ENCODE measurements around the gene DBT. TPM values are rescaled to one million over a fixed set of nuclear protein-coding genes. Genes with fewer than 3 reads are reported as not detected.
"Not testable (repeated sequence)": the region's sequence is repeated elsewhere in the genome, so short reads cannot be mapped to it uniquely, and the experiment has no call there.

The DBT gene
- polyA plus RNA-seq (ENCODE audit: insufficient read length in 4 of 4) = 10 to 100 TPM; 19.7 to 27.6 (median 24.3) TPM

DNA sequence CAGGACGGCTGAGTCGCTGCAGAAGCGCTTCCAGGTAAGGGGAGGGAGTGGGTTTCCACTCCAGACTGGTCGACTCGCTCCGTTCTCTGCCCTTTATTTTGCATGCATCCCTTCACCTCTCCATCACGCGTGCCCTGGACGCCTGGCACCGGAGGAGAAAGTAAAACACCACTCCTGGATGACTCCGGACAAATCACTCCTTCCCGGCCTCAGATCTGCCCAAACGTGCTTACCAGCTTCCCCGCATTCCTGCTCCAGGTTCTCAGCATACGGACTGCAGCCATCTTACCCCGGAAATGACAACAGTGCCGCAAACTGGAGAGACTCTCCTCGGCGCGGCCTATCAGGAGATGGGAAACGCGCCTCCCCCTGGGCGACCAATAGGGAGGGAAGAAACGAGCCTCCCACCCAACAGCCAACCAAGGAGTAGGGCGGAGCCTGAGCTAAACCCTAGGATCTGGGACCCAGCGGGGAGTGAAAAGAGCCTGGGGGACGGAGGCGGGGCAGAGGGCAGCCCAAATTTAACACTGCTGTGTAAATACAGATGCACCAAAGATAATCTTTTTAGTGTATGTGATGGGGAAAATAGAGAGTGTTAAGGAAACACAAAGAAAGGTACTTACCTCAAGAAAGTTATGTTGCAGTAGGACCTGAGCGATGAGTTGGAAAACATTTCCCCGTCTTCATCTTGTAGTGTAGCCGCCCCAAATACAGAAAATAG is at the start of gene DBT:
DBT (minus strand) TSS at position 298 of the 721 bp plus-strand sequence; CDS start at position 284, 14 bp downstream.
- DNase-seq (ENCODE audit: low read depth in 4 of 4, low spot score in 2 of 4) = peak; percentile 87 to 94 (median 88)

DNA sequence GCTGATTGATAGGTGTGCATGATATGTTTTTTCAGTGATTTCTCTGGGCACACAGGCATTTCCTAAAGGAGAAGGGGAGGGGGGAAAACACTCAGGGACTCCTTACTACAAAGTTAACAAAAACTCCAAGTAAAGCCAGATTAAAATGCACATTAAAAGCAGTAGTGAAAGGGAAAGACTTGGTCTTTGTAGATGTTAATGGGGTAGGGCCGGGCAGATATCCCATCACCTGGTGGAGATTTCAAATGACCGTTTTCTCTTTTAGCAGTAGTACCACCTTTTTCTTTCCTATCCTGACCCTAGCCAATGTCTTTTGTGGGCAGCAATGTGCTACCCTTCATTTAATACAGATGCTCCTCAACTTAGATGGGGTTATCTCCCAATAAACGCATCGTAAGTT is 48.9 kb upstream of the DBT start:
- DNase-seq (ENCODE audit: low read depth in 4 of 4, low spot score in 2 of 4) = no peak

DNA sequence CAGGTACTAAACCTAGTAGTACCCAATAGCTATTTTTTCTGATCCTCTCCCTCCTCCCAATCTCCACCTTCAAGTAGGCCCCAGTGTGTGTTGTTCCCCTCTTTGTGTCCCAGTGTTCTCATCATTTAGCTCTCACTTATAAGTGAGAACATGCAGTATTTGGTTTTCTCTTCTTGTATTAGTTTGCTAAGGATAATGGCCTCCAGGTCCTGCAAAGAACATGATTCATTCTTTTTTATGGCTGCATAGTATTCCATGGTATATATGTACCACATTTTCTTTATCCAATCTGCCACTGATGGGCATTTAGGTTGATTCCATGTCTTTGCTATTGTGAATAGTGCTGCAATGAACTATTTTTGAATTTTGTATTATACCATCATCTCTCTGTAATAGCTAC is 47.4 kb upstream of the DBT start:
- DNase-seq (ENCODE audit: low read depth in 4 of 4, low spot score in 2 of 4) = not testable (repeated sequence)

DNA sequence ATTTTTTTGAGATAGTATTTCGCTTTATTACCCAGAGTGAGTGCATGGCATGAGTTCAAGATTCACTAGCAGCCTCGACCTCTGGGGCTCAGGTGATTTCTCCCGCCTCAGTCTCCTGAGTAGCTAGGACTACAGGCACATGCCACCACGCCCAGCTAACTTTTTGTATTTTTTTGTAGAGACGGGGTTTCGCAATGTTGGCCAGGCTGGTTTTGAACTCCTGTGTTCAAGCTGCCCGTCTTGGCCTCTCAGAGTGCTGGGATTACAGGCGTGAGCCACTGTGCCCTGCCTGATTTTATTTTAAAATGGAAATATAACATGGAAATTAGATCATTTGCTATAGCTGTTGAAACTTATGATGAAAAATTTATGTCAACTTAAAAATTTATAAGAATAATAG is 46.5 kb upstream of the DBT start:
- DNase-seq (ENCODE audit: low read depth in 4 of 4, low spot score in 2 of 4) = no peak

DNA sequence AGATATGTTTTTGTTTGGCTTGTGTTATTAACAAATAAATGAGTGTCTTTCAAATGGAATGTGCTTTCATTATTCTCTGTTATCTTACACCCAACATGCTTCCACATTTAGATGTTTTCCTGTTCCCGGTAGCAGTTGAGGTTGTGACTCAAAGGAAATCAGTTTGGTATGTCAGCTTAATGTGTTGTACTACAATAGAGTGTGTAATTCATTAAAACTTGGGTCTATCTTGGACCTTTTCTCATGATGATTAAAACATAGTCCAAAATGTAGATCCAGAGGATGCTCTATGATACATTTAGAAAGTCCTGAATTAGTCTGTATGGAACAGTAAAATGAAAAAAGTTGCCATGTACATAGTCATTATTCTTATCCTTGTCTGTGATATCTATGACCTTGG is 43.1 kb upstream of the DBT start:
- no peak for DNase-seq (ENCODE audit: low read depth in 4 of 4, low spot score in 2 of 4)

DNA sequence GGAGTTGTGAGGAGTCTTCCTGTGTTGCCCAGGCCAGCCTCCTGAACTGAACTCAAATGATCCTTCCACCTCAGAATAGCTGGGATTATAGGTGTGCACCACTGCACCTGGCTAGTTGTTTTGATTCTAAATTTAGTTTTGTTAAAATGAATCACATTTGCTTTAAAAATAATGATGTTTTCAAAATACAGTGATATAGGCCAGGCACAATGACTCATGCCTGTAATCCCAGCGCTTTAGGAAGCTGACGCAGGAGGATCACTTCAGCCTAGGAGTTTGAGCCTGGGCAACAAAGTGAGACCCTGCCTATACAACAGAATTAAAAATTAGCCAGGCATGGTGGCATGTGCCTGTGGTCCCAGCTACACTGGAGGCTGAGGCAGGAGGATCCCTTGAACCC is 40.7 kb upstream of the DBT start:
- no peak for DNase-seq (ENCODE audit: low read depth in 4 of 4, low spot score in 2 of 4)

DNA sequence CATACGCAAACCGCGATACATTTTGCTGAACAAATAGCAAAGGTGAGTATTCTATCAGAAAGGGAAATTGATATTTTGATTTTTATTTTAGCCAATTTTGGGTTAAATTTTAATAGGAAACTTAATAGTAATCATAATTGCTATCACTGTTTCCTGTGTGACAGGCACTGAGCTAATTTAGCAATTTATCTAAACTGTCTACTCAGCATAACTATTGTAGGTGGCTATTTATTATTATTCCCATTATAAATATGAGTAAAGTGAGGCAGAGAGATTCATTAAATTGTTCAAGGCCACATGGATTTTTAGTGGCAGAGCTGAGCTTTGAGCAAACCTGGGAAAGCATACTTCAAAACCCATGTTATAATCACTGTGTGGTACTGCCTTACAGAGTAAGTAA is 37.5 kb upstream of the DBT start:
- DNase-seq (ENCODE audit: low read depth in 4 of 4, low spot score in 2 of 4) = no peak

DNA sequence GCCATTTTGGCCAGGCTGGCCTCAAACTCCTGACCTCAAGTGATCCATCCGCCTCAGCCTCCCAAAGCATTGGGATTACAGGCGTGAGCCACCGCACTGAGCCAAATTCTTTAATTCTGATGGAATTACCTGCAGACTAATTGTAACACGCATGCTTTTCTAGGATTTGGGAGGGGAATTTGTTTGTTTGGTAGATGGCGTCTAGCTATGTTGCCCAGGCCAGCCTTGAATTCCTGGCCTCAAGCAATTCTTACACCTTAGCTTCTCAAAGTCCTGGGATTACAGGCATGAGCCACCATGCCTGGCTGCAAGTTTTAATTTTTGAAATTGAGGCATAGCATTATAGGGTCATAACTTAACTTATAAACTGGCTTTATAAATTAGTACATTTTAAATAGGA is 35.0 kb upstream of the DBT start:
- DNase-seq (ENCODE audit: low read depth in 4 of 4, low spot score in 2 of 4) = no peak

DNA sequence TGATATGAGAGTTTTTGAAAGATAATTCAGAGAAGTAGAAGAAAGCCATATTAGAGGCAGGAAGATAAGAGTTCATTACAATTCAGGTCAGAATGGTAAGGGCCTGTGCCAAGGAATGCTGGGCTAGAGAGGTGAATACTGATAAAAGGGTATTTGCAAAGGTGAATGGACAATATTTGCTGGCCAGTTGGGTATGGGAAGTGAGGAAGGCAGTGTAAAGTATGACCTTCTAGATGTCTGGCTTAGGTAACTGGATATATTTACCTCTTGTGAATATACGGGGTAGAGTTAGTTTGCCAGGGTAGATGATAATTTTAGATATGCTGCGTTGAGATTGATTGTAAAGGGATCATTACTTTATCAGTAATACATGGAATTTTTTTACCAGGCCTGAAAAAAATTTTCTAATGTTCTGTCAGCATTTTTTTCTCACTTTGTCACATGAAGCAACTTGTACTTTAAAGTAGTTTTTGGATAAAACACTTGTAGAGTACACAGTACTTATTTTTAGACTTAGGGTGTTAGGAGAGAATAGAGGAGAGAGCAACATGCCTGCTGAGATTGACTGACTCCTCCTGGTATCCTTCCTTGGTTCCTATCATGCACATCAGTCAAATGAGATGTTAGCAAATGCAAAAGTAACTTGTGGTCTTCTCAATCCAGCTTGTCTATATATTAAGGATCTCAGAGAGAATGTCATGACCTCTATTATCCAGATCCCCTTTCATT is 30.5 kb upstream of the DBT start:
- no peak for DNase-seq (ENCODE audit: low read depth in 4 of 4, low spot score in 2 of 4)

DNA sequence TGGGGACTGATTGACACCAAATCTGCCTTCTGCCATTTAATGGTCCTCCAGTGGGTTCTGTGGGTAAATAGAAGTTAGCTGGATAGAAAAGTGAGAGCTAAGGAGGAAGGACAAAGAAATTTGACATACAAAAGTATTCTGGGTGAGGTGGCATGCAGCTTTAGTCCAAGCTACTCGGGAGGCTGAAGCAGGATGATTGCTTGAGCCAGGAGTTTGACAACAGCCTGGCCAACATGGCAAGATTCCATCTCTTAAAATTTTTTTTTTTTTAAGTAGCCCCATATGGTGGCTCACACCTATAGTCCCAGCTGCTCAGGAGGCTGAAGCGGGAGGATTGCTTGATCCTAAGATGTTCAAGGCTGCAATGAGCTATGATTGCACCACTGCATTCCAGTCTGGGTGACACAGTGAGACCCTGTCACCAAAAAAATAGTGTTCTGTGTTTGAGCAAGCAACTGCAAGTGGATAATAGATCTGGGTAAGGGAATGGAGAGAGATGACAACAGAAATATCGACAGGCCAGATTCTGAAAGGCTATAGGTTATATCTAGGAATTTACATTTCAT is 29.8 kb upstream of the DBT start:
- no peak for DNase-seq (ENCODE audit: low read depth in 4 of 4, low spot score in 2 of 4)

DNA sequence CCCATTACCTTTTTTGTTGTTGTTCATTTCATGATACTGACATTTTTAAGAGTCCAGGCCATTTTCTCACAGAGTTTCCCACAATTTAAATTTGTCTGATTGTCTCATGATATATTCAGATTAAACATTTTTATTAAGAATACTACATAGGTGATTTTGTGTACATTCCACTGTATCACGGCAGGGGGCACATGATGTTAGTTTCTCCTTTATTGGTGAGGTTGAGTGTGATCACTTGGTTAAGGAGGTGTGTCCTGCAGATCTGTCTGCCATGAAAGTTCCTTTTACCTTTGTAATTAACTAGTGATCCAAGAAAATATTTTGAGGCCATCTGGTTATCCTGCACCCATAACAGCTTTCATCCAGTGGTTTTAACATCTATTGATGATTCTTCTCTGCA is 28.2 kb upstream of the DBT start:
- DNase-seq (ENCODE audit: low read depth in 4 of 4, low spot score in 2 of 4) = no peak

DNA sequence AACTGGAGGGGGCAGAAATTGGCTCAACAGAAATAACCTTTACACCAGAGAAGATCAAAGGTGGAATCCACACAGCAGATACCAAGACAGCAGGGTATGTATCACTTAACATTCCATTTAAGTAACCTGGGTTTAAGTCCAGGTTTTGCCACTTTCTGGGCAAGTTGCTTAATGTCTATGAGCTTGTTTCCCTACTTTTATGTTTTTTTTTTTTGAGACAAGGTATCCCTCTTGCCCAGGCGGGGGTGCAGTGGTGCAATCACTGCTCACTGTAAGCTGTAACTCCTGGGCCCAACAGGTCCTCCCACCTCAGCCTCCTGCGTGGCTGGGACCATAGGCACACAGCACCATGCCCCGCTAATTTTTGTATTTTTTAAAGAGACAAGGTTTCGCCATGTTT is 18.6 kb upstream of the DBT start:
- DNase-seq (ENCODE audit: low read depth in 4 of 4, low spot score in 2 of 4) = no peak

DNA sequence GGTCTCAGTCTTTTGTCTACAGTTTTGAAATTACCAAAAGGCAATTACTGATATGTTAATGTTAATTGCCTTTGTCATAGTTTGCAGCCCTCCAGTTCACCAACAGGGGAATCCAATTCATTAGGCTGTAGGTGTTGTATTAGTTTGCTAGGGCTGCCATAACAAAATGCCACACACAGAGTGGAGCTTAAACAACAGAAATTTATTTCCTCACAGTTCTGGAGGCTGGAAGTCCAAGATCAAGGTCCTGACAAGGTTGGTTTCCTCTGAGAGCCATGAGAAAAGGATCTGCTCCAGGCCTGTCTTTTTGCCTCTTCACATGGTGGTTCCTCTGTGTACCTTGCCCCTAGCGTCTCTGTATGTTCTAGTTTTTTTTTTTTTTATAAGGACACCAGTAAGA is 17.6 kb upstream of the DBT start:
- no peak for DNase-seq (ENCODE audit: low read depth in 4 of 4, low spot score in 2 of 4)

DNA sequence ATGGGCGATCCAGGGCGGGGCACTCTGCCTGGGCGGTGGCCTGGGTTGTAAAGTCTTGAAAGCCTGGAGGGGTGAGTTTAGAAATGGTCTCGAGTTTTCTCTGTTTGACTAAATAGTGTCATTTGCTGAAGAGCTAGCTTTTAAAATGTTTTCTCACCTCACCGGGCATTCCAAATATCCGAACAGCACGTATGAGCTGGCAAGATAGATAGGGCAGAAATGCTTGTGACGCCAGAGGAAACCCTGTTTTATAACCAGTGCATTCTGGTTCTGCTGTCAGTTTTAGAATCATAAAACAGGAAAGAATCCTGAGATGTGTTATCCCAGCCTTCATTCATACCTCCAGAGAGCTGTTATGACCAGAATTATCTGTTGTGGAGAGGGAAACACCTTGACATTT is 17.1 kb upstream of the DBT start:
- peak in 1 of 4 donors; percentile 3 for DNase-seq (ENCODE audit: low read depth in 4 of 4, low spot score in 2 of 4)

DNA sequence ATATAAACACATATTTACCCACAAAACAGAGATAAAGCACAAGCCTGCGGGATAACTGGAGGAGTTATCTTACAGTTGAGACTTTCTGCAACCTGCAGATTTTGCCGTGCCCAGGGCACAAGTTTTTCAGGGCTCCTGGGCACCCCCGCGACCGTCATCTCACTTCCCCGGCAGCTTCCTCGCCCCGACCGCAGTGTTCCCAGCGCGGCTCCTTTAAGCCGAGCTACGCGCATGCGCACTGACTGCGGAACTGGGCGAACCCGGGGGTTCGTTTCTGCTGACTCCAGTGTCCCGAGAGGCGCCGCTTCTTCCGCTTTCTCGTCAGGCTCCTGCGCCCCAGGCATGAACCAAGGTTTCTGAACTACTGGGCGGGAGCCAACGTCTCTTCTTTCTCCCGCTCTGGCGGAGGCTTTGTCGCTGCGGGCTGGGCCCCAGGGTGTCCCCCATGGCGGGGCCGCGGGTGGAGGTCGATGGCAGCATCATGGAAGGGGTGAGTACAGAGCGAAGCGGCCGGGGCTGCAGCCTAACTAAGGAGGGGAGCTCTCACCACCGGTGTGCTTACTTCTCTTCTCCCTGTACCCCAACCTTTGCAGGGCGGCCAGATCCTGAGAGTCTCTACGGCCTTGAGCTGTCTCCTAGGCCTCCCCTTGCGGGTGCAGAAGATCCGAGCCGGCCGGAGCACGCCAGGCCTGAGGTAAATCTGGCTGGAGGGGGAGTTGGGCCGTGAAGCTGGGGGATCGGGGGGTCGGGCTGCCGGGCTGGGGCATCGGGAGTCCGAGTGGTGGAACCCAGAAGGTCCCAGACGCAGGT is 16.5 kb upstream of the DBT start, which contains the start of gene RTCA:
RTCA (plus strand) TSS at position 286 of the 810 bp plus-strand sequence; CDS start at position 446, 160 bp downstream.
- DNase-seq (ENCODE audit: low read depth in 4 of 4, low spot score in 2 of 4) = peak; percentile 83 to 94 (median 88)

DNA sequence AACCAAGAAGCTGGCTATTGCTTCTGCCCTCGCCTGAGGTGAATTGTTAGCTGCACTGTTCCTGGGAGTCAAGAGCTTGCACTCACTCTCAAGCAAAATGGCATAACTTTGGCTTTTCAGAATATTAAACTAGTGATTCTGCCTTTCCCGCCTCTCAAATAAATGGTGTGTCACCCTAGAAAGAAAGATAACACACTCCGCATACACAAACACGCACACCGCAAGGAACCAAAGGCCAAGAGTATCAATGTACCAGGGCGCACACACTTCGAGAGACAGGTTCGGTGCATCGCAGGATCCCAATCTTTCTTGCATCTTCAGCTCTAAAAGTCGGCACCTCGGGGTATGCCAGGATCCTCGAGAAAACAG is 15.9 kb upstream of the DBT start:
- peak in 1 of 4 donors; percentile 71 for DNase-seq (ENCODE audit: low read depth in 4 of 4, low spot score in 2 of 4)

DNA sequence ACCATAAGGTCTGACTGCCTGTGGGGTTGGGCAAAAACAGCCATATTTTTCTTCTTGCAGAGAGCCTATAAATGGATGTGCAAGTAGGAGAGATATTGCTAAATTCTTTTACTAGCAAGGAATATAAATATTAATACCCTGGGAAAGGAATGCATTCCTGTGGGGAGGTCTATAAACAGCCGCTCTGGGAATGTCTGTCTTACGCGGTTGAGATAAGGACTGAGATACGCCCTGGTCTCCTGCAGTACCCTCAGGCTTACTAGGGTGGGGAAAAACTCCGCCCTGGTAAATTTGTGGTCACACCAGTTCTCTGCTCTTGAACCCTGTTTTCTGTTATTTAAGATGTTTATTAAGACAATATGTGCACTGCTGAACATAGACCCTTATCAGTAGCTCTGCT is 14.4 kb upstream of the DBT start:
- DNase-seq (ENCODE audit: low read depth in 4 of 4, low spot score in 2 of 4) = not testable (repeated sequence)

DNA sequence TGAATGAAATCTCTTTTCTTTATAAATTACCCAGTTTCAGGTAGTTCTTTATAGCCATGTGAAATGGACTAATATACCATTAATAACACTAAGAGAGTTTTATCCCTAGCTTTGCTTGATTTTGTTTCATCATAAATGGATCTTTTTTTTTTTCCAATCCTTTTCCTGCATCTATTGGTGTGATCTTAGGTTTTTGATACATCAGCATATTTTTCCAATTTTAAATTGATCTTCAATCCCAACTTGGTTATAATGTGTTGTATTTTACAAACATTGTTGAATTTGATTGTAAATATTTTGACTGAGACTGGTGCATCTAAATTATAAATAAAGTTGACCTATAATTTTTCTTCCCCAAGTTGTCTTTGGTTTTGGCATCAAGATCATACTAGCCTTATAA is 12.1 kb upstream of the DBT start:
- DNase-seq (ENCODE audit: low read depth in 4 of 4, low spot score in 2 of 4) = no peak

DNA sequence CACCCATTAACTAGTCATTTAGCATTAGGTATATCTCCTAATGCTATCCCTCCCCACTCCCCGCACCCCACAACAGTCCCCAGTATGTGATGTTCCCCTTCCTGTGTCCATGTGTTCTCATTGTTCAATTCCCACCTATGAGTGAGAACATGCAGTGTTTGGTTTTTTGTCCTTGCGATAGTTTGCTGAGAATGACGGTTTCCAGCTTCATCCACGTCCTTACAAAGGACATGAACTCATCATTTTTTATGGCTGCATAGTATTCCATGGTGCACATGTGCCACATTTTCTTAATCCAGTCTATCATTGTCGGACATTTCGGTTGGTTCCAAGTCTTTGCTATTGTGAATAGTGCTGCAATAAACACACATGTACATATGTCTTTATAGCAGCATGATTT is 8.8 kb upstream of the DBT start:
- not testable (repeated sequence) for DNase-seq (ENCODE audit: low read depth in 4 of 4, low spot score in 2 of 4)

DNA sequence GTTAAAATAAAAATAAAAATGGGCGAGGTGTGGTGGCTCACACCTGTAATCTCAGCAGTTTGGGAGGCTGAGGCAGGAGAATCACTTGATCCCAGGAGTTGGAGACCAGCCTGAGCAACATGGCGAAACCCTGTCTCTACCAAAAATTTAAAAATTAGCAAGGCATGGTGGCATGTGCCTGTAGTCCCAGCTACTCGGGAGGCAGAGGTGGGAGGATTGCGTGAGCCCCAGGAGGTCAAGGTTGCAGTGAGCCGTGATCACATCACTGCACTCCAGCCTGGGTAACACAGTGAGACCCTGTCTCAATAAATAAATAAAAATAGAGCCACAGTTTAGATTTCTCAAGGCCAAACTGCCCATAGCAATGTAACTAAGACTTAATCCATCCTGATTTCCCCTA is 6.6 kb upstream of the DBT start:
- DNase-seq (ENCODE audit: low read depth in 4 of 4, low spot score in 2 of 4) = not testable (repeated sequence)

DNA sequence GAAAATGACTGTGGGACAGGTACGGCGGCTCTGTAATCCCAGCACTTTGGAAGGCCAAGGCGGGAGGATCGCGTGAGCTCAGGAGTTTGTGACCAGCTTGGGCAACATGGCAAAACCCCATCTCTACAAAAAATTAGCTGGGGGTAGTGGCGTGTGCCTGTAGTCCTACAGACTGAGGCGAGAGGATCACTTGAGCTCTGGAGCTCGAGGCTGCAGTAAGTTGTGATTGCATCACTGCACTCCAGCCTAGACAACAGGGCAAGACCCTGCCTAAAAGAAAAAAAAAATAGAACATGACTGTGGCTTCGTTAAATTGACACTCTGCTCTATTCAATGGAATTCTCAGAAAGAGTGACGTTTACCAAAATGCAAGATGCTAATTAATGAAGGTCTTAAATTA is 3.9 kb upstream of the DBT start:
- no peak for DNase-seq (ENCODE audit: low read depth in 4 of 4, low spot score in 2 of 4)

All from left renal cortex interstitium (tissue), 4 donors.